PFSK-1 (cell line): ENCODE measurements around the gene CBX1.

Source experiments
- FOXP2 ChIP-seq: optimal IDR thresholded peaks from 2 replicates; pipeline ENCODE3; 2011; ENCODE audit warnings: borderline replicate concordance, control low read depth, inconsistent platforms; ENCODE audit not compliant: insufficient read depth; ENCODE audit errors: extremely low read length, extremely low read depth
- POLR2AphosphoS5 ChIP-seq: IDR thresholded peaks from 2 replicates; pipeline ENCODE4 v1.6.1; 2012; ENCODE audit warnings: low read depth, mild to moderate bottlenecking, control low read depth, low read length, moderate library complexity
- REST ChIP-seq, 2 experiments: IDR thresholded peaks; 2 replicates each; pipeline versions ENCODE4 v1.6.1 to v1.8.0; 2011 to 2012; ENCODE audit warnings: low read depth in 2 of 2, low read length in 2 of 2, control low read depth in 1 of 2, inconsistent platforms in 1 of 2, mild to moderate bottlenecking in 1 of 2, moderate library complexity in 1 of 2; ENCODE audit not compliant: insufficient read depth in 1 of 2
- SIN3A ChIP-seq: IDR thresholded peaks from 2 replicates; pipeline ENCODE4 v1.6.1; 2012; ENCODE audit warnings: mild to moderate bottlenecking, low read length, moderate library complexity, borderline replicate concordance; ENCODE audit not compliant: insufficient read depth
- TAF1 ChIP-seq: IDR thresholded peaks from 2 replicates; pipeline ENCODE4 v1.6.1; 2012; ENCODE audit warnings: low read length, control low read depth, borderline replicate concordance; ENCODE audit not compliant: insufficient read depth

CBX1 gene

GRCh38 chr17:48129981-48130380 is 28.7 kb upstream of the CBX1 start:
- no peak for TF ChIP-seq SIN3A
- no peak for TF ChIP-seq TAF1
- TF ChIP-seq POLR2AphosphoS5: no peak
- no peak for TF ChIP-seq FOXP2
- TF ChIP-seq REST (IDR thresholded peaks at IDR 0.05; ENCODE audit: insufficient read depth in 1 of 2, low read depth in 2 of 2, low read length in 2 of 2): no peak

GRCh38 chr17:48128400-48128799 is 27.1 kb upstream of the CBX1 start:
- TF ChIP-seq TAF1 (no peak), FOXP2 (no peak), REST (IDR thresholded peaks at IDR 0.05; ENCODE audit: insufficient read depth in 1 of 2, low read depth in 2 of 2, low read length in 2 of 2) (no peak), SIN3A (no peak), POLR2AphosphoS5 (no peak)

GRCh38 chr17:48127371-48128051 is 26.2 kb upstream of the CBX1 start:
- TF ChIP-seq REST (IDR thresholded peaks at IDR 0.05; ENCODE audit: insufficient read depth in 1 of 2, low read depth in 2 of 2, low read length in 2 of 2) (no peak), TAF1 (no peak), POLR2AphosphoS5 (no peak), SIN3A (no peak), FOXP2 (no peak)

- TF ChIP-seq SIN3A: no peak
- no peak for TF ChIP-seq POLR2AphosphoS5
- no peak for TF ChIP-seq FOXP2
- no peak for TF ChIP-seq REST (IDR thresholded peaks at IDR 0.05; ENCODE audit: insufficient read depth in 1 of 2, low read depth in 2 of 2, low read length in 2 of 2)
- no peak for TF ChIP-seq TAF1
These were observed 25.2 kb upstream of the CBX1 start for GRCh38 chr17:48126532-48126850.

GRCh38 chr17:48125829-48126531 is 24.7 kb upstream of the CBX1 start:
- TF ChIP-seq FOXP2 (no peak), REST (IDR thresholded peaks at IDR 0.05; ENCODE audit: insufficient read depth in 1 of 2, low read depth in 2 of 2, low read length in 2 of 2) (no peak), SIN3A (no peak), TAF1 (no peak), POLR2AphosphoS5 (no peak)
